8988T (cell line): ENCODE measurements around the gene CTDNEP1.

ENCODE experiments used
- DNase-seq: peaks from one replicate; pipeline ENCODE4 v3.0.0; 2011

The CTDNEP1 gene

GRCh38 chr17:7214300-7215135 lies 37.0 kb downstream of the CTDNEP1 start:
- DNase-seq: peak; percentile 95

- peak; percentile 77 for DNase-seq
Measured at GRCh38 chr17:7213895-7214299, 37.6 kb downstream of the CTDNEP1 start.

- no peak for DNase-seq
Measured at GRCh38 chr17:7211491-7212273, 39.9 kb downstream of the CTDNEP1 start.

- no peak for DNase-seq
Measured at GRCh38 chr17:7208754-7209460, 42.6 kb downstream of the CTDNEP1 start.

GRCh38 chr17:7208027-7208571 lies 43.4 kb downstream of the CTDNEP1 start:
- no peak for DNase-seq

GRCh38 chr17:7207120-7208001 lies 44.2 kb downstream of the CTDNEP1 start:
- DNase-seq: no peak

- DNase-seq: no peak
Measured at GRCh38 chr17:7205561-7205960, 46.0 kb downstream of the CTDNEP1 start.

- no peak for DNase-seq
Measured at GRCh38 chr17:7204828-7205461, 46.6 kb downstream of the CTDNEP1 start.

- DNase-seq: no peak
Measured at GRCh38 chr17:7204336-7204735, 47.2 kb downstream of the CTDNEP1 start.

- DNase-seq: no peak
Measured at GRCh38 chr17:7203391-7203790, 48.1 kb downstream of the CTDNEP1 start.

- DNase-seq: no peak
Measured at GRCh38 chr17:7196651-7197401, 54.7 kb downstream of the CTDNEP1 start.

GRCh38 chr17:7195971-7196370 lies 55.6 kb downstream of the CTDNEP1 start:
- no peak for DNase-seq
